ENCODE results near the gene PIMREG.

Gene PIMREG, protein sequence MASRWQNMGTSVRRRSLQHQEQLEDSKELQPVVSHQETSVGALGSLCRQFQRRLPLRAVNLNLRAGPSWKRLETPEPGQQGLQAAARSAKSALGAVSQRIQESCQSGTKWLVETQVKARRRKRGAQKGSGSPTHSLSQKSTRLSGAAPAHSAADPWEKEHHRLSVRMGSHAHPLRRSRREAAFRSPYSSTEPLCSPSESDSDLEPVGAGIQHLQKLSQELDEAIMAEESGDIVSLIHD
- long read RNA-seq, donor 1, transcript PIMREG-205 (6 exons, 1,948 nt) = major isoform, 8 of 8 reads
- long read RNA-seq, donor 1, partial matches to known transcripts = 0 of 8 reads
- long read RNA-seq, donor 1, other reads (novel, unspliced or antisense) = 0 of 8 reads
- long read RNA-seq, donor 2, transcript PIMREG-205 (6 exons, 1,948 nt) = major isoform, 9 of 9 reads
- long read RNA-seq, donor 2, partial matches to known transcripts = 0 of 9 reads
- long read RNA-seq, donor 2, other reads (novel, unspliced or antisense) = 0 of 9 reads
- long read RNA-seq, donor 3, partial matches to known transcripts = 0 of 3 reads
- long read RNA-seq, donor 3, other reads (novel, unspliced or antisense) = 0 of 3 reads
- long read RNA-seq, donor 4, partial matches to known transcripts = 0 of 2 reads
- long read RNA-seq, donor 4, other reads (novel, unspliced or antisense) = 0 of 2 reads
- long read RNA-seq, donor 5, transcript PIMREG-205 (6 exons, 1,948 nt) = major isoform, 10 of 14 reads
- long read RNA-seq, donor 5, partial matches to known transcripts = 0 of 14 reads
- long read RNA-seq, donor 5, other reads (novel, unspliced or antisense) = 0 of 14 reads
- long read RNA-seq, donor 6, transcript PIMREG-205 (6 exons, 1,948 nt) = major isoform, 5 of 6 reads
- long read RNA-seq, donor 6, partial matches to known transcripts = 0 of 6 reads
- long read RNA-seq, donor 6, other reads (novel, unspliced or antisense) = 0 of 6 reads
- long read RNA-seq, donor 7 = 0 reads
- long read RNA-seq, donor 8, transcript PIMREG-205 (6 exons, 1,948 nt) = major isoform, 13 of 13 reads
- long read RNA-seq, donor 8, partial matches to known transcripts = 0 of 13 reads
- long read RNA-seq, donor 8, other reads (novel, unspliced or antisense) = 0 of 13 reads

DNA sequence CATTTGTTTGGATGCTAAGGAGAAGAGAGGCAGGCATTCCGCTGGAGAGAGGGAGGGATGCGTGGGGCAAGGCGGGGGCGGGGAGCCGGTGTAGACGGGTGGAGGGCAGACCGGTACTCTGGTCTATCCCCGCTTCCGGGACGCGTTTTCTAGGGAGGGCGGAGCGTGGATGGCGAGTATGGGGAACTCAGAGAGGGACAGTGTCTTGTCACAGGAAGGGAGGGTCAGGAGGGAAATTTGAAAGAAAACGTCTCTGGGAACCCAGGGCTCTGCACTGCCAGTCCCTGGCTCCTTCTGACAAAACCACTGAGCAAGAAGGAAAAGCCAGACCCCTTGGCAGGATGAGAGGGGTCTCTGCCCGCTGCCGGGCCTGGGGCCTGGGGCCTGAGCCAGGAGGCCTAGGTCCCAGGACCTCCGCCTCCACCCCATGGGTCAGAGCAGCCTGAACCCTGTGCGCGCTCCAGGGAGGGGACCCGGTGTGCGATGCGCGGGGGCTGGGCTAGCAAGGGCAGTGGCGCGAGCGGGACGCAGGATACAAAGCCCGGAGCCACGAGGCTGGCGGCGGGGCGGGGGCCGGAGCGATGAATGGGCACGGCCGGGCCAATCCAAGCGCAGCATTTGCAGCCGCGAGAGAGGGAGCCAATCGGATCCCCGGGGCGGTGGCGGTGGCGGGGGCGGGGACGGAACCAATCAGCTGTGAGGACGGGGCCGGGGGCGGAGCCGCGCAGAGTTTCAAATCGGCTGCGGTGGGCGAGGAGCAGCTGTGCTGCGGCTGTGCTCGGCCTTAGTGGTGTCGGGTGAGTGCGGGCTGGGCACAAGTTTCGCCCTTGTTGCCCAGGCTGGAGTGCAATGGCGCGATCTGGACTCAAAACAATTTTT, at the start of gene PIMREG:
PIMREG (plus strand) TSS at position 764 of the 879 bp plus-strand sequence. CDS start 656 bp downstream, outside the sequence.
- peak; percentile 96 for DNase-seq

- DNase-seq = no peak
Observed at GRCh38 chr17:6398955-6399354, 45.3 kb upstream of the PIMREG start.

DNA sequence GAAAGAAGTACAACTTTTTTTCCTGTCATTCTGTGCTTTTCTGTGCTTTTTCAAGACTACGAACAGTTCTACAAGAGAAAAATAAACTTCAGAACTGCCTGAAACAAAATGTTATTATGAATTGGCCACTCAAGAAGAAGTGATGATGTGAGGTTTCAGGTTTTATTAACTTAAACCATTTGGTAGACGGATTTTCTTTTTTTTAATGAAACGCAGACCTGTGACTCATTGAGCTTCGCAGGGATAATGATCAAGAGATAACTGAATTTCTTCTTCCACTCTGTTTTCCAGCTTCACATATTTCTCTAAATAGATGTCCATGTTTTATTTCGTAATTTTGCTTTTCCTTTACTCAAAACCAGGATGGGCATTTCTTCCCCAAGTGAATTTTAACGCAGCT, 42.0 kb upstream of the PIMREG start:
- DNase-seq = no peak

DNA sequence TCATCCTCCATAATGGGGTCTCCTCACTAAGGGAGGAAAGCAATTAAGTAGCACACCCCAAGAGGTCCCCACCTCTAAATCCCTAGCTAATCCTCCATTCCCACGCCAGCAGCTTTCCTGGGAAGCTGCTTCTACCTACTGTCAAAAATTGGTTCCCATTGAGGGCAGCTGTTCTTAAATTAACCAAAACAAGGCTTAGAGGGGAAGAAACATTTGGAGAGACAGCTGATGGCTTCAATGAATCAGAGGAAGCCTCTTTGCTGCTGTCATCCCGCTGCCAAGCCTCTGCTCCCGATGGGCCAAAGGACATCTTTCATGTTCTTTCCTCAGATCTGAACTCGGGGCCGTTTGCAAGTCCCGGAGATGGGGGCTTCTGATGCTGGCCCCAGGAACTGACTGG, 36.0 kb upstream of the PIMREG start:
- DNase-seq = no peak

DNA sequence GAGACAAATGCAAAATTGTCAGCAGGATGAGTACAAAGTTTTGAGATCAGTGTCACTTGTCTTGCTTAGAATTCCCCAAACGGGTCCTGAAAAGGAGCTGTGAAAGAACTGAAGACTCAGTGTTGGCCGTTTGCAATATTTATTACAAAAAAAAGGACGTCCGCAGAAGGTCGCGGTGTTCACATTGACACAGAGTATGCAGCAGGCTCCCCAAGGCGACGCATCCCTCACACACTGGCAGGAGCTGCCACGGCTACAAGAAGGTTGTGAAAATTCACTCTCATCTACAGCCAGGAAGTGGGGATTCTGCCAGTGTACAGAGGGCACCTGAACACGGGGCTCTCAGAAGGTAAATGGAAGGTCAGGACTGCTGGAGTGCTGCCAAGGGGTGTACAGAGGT, 35.5 kb upstream of the PIMREG start:
- no peak for DNase-seq

GRCh38 chr17:6413065-6413464, 31.2 kb upstream of the PIMREG start:
- DNase-seq = no peak

DNA sequence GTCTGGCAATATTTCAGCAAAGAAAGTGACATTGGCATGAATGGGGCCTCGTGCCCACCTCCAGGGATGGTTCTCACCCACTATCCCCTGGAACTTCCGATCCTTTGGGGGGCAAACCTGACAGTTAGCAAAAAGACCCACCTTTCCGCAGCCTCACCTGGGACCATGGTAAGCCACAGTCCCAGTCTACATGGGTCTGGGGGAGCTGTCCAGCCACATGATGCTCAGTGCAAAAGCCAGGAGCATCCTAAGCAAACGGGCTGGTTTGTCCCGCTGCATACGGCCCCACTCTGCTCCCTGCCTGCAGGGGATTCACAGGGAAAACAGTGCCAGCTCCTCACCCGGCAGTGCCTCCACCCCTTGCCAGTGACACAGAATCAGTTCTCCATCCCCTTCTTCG, 28.6 kb upstream of the PIMREG start:
- DNase-seq = no peak

GRCh38 chr17:6420173-6420641, 24.0 kb upstream of the PIMREG start:
- no peak for DNase-seq

DNA sequence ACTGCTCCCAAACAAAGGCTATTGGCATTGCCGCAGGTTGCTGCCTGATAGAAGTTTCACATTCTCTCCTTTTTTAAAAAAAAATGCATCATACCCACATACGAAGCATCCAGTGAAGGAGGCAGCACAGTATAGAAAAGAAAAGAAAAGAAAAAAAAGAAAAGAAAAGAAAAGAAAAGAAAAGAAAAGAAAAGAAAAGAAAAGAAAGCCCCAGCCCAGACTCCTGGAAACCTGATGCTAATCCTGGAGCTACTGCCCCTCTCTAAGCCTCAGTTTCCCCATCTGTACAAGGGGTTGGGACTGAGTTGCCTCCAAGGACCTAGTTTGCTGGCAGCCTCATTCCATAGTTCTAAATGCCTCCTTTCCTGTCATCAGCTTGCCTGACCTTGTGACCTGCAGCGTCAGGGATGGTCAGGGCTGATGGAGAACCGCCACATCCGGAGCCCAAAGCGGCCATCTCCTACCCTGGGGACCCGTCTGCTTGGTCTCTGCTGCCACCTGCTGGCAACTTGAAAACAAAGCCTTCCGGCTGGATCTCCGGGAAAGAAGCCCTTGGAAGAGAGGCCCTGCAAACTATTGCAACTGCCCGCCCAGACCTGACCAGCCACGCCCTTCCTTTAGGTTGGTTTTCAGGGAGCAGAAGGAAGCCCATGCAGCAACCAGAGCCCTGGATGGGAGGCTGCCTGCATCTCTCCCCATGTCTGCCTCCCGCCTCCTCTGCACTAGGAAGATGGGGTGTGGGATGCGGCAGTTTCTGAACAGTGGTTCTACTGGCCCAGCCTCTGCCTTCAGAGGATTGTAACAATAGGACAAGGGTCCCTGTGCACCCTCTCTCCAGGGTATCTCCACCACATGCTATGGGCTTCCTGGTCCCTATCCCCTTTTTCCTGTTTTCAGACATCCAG, 22.3 kb upstream of the PIMREG start:
- peak; percentile 62 for DNase-seq

- DNase-seq = no peak
Observed at GRCh38 chr17:6422654-6423241, 21.5 kb upstream of the PIMREG start.

DNA sequence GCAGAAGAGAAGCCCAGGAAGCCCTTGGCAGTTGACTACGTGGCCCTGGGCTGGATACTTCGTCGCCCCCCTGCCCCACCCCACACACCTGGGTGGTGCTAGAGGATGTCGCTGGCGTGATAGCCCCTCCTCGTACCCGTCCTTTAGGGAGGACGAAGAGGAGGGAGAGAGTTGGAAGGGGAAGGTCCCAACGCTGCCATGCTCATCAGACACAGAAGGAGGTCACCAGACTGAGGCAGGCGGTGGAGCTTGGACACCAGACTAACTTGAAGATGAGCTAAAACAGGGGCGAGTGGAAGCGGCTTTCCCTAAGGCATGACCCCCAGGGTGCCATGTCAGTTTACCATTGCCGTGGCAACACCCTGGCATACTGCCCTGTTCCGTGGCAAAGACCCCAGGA, 20.3 kb upstream of the PIMREG start:
- no peak for DNase-seq

DNA sequence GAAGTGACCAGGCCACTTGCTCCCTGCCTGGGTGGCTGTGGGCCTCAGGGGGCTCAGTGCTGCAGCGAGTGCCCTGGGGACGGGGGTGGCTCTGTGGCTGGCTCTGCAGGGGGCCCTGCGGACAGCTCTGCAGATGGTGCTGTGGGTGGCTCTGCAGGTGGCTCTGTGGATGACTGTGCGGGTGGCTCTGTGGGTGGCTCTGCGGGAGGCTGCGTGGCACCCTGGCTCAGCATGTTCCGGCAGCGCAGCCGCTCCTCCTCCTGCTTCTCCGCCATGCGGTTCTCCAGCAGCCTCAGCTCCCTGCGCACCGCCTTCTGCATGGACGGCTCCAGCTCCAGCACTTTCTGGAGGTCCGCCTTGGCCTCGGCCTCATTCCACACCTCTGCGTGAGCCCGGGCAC, 18.8 kb upstream of the PIMREG start:
- no peak for DNase-seq

GRCh38 chr17:6426356-6427101, 17.7 kb upstream of the PIMREG start:
- no peak for DNase-seq

DNA sequence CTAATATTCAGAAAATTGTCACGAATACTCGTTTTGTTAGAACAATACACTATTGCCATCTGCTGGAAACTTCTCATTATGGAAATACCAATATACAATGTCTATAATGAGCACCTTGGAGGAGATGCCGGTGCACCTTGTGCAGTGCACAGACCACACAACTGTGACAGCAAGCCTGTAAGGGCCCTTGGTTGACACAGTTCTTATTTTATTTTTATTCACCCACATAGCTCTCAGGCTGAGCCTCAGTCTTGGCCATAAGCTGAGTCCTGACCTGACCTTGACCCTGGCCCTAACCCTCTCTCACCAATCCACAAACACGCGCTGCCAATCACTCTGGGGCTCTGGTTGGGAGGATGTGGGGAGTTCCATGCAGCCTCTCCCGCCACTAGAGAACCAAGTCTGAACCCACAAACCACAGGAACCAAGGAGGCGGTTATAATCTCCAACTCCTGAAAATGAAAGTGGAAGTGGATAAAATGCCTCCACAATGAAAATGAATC, 16.9 kb upstream of the PIMREG start:
- no peak for DNase-seq

GRCh38 chr17:6428207-6428965, 15.9 kb upstream of the PIMREG start:
- no peak for DNase-seq

DNA sequence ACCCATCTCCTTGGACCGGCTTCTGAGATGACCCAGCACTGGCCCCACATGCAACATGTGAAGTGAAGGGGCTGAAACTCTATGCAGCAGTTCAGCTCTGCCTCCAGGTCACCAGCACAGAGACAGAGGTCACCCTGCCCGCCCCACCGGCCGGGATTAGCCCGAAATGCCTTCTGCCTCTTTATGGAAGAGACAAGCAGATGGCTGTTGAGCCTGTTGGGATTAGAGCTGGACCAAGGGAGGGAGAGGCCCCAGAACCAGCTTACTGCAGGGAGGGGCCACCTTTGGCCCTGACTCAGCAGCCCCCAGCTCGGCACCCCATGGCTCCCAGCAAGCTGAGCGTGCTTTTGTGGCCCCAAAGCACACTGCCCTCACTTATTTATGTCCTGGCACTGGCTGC, 15.0 kb upstream of the PIMREG start:
- no peak for DNase-seq

GRCh38 chr17:6430769-6431168, 13.5 kb upstream of the PIMREG start:
- no peak for DNase-seq

DNA sequence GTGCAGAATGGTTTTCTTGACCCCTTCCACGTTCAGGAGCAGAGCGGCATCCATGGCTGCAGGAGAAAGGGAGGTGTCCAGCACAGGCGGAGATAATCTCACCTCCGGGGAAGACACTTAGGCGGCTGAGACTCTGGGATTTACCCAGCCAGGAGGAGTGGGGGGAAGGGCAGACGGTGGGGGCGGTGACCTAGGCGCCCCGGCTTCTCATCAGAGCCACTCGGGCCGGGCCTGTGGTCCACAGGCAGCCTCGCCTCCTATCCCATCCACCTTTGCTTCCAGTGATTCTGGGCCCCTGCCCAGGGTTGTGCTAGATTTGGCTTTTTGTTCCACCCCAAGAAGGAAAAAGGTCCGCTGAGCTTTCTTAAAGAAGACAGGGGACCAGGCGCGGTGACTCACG, 9.2 kb upstream of the PIMREG start, which contains the start of gene AIPL1:
AIPL1 (minus strand) TSS at position 71 of the 400 bp plus-strand sequence; CDS start at position 54, 17 bp downstream.
- DNase-seq = no peak

Data from right kidney (tissue), 9 donors.